ENCODE data around the gene DHRS9. TPM values are rescaled to one million over a fixed set of nuclear protein-coding genes. Genes with fewer than 3 reads are reported as not detected.

The DHRS9 gene
- total and polyA plus RNA-seq, 2 donors from 2014 or later, result 2.2 TPM; not detected in 1

GRCh38 chr2:169034984-169035544 lies 34.3 kb upstream of the DHRS9 start:
- Histone ChIP-seq H3K9ac (ENCODE audit: low read length in 3 of 3) (no peak overlapping the region), H3K4me3 (ENCODE audit: low read length in 3 of 3) (no peak overlapping the region), H3K27me3 (ENCODE audit: control insufficient read depth, insufficient read depth, low read length) (no peaks in the 10 kb centered on the region), H3K9me3 (ENCODE audit: control insufficient read depth in 2 of 3, insufficient read depth in 1 of 3, low read length in 3 of 3) (no peaks in the 10 kb centered on the region), H3K4me1 (ENCODE audit: control insufficient read depth in 2 of 3, insufficient read depth in 2 of 3, low read depth in 1 of 3, low read length in 3 of 3) (no peaks in the 10 kb centered on the region), H3K27ac (ENCODE audit: low read depth in 2 of 2, low read length in 2 of 2) (no peak overlapping the region), H3K36me3 (ENCODE audit: control insufficient read depth in 2 of 3, insufficient read depth in 3 of 3, low read length in 3 of 3) (no peaks in the 10 kb centered on the region)
- DNase-seq (no peak), FAIRE-seq (no peak)
- intact Hi-C loops (cut with DNase I), result no loop called here
- TF ChIP-seq, protein P1, sequence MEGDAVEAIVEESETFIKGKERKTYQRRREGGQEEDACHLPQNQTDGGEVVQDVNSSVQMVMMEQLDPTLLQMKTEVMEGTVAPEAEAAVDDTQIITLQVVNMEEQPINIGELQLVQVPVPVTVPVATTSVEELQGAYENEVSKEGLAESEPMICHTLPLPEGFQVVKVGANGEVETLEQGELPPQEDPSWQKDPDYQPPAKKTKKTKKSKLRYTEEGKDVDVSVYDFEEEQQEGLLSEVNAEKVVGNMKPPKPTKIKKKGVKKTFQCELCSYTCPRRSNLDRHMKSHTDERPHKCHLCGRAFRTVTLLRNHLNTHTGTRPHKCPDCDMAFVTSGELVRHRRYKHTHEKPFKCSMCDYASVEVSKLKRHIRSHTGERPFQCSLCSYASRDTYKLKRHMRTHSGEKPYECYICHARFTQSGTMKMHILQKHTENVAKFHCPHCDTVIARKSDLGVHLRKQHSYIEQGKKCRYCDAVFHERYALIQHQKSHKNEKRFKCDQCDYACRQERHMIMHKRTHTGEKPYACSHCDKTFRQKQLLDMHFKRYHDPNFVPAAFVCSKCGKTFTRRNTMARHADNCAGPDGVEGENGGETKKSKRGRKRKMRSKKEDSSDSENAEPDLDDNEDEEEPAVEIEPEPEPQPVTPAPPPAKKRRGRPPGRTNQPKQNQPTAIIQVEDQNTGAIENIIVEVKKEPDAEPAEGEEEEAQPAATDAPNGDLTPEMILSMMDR (IDR thresholded peaks at IDR 0.05; ENCODE audit: borderline replicate concordance, extremely low read depth, insufficient read depth), result no peak

DNA sequence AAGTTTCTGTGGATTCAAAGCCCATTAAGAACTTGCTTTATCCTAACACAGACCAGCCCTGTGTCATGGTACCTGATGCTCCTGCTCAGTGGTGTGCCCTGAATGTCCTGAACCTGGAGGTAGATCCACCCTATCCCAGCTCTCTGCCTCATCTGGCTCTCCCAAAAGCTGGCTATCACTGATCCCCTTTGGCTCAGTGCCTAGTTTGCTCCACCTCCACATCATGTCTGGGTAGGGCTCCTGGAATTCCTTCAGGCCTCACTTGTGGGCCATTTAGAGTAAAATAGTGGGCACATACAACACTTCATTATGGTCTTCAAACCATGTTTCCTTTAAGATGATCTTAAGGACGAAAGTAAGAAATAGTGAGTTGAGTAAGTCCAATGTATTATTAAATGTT lies 33.5 kb upstream of the DHRS9 start:
- no peaks in the 10 kb centered on the region for H3K36me3 ChIP-seq (ENCODE audit: control insufficient read depth in 2 of 3, insufficient read depth in 3 of 3, low read length in 3 of 3)
- H3K9me3 ChIP-seq (ENCODE audit: control insufficient read depth in 2 of 3, insufficient read depth in 1 of 3, low read length in 3 of 3), result no peaks in the 10 kb centered on the region
- DNase-seq (no peak), FAIRE-seq (no peak)
- no peaks in the 10 kb centered on the region for H3K27me3 ChIP-seq (ENCODE audit: control insufficient read depth, insufficient read depth, low read length)
- H3K9ac ChIP-seq (ENCODE audit: low read length in 3 of 3), result no peak overlapping the region
- intact Hi-C loops (cut with DNase I), result no loop called here
- H3K4me1 ChIP-seq (ENCODE audit: control insufficient read depth in 2 of 3, insufficient read depth in 2 of 3, low read depth in 1 of 3, low read length in 3 of 3), result no peaks in the 10 kb centered on the region
- H3K27ac ChIP-seq (ENCODE audit: low read depth in 2 of 2, low read length in 2 of 2), result no peak overlapping the region
- no peak overlapping the region for H3K4me3 ChIP-seq (ENCODE audit: low read length in 3 of 3)
- TF ChIP-seq, protein P1 (IDR thresholded peaks at IDR 0.05; ENCODE audit: borderline replicate concordance, extremely low read depth, insufficient read depth), result no peak

DNA sequence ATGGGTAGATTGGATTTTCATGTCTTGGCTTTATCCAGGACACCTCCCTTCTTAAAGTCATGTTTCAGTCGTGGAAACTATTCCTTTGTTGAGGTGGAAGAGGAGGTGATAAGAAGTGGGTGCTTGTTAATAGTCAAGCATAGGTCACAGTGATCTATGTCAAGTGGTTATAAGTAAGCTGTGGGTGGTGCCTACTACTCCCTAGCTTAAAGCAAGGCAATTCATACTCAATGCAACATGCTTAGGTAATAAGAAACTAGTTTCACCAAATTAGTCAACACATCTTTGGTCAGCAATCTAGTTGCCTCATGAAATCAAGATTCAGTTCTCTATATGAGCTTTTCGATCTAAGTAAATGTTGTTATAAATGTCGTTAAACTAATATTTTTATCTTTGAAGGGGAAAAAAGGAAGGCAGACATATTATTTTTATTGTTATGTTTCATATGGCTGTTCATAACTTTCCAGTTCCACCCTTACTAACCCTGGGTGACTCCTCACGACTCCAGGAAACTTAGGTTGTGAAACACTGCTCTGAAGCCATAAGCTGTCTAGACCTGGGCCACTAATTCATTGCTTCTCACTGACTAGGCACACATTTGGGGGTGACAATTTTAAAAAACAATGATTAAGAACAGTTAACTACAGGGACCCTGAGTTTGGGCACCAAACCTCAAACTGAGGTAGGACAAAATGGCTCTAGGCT lies 32.5 kb upstream of the DHRS9 start:
- no peak overlapping the region for H3K27ac ChIP-seq (ENCODE audit: low read depth in 2 of 2, low read length in 2 of 2)

More for the DNA sequence above, 32.5 kb upstream of the DHRS9 start:
- Histone ChIP-seq H3K9me3 (ENCODE audit: control insufficient read depth in 2 of 3, insufficient read depth in 1 of 3, low read length in 3 of 3) (no peaks in the 10 kb centered on the region), H3K4me3 (ENCODE audit: low read length in 3 of 3) (no peak overlapping the region), H3K4me1 (ENCODE audit: control insufficient read depth in 2 of 3, insufficient read depth in 2 of 3, low read depth in 1 of 3, low read length in 3 of 3) (no peaks in the 10 kb centered on the region), H3K9ac (ENCODE audit: low read length in 3 of 3) (no peak overlapping the region), H3K36me3 (ENCODE audit: control insufficient read depth in 2 of 3, insufficient read depth in 3 of 3, low read length in 3 of 3) (no peaks in the 10 kb centered on the region), H3K27me3 (ENCODE audit: control insufficient read depth, insufficient read depth, low read length) (no peaks in the 10 kb centered on the region)
- TF ChIP-seq, protein P1 (IDR thresholded peaks at IDR 0.05; ENCODE audit: borderline replicate concordance, extremely low read depth, insufficient read depth), result no peak
- intact Hi-C loops (cut with DNase I), result no loop called here
- DNase-seq (no peak), FAIRE-seq (no peak)
